OCI-LY3 (cell line): ENCODE measurements around the gene ZNRF2.

Experiments
- H2AFZ ChIP-seq: fragments of 200-600, 300-600 bp; shearing (Covaris generic); 2 replicates; pipeline ENCODE4 v1.6.0; 2014; ENCODE audit warnings: antibody characterized with exemption, low read depth, low read length
- H3K27ac ChIP-seq: fragments of 200-600, 300-600 bp; sonication (generic); 2 replicates; pipeline ENCODE4 v1.5.1; 2014; ENCODE audit warnings: mild to moderate bottlenecking, low read length, moderate library complexity, mixed read lengths
- H3K27me3 ChIP-seq: fragments of 200-600, 300-600 bp; sonication (generic); 2 replicates; pipeline ENCODE4 v1.6.1; 2014; ENCODE audit warnings: low read depth, low read length, mixed read lengths
- H3K36me3 ChIP-seq: fragments of 200-600, 300-600 bp; sonication (generic); replicated peaks from 2 replicates; pipeline ENCODE3; 2014; ENCODE audit warnings: low read depth, low read length, mixed read lengths
- H3K4me1 ChIP-seq: fragments of 300-600, 200-600 bp; sonication (generic); 2 replicates; pipeline ENCODE4 v1.6.1; 2014; ENCODE audit warnings: low read length, mixed read lengths
- H3K4me2 ChIP-seq: fragments of 200-600, 300-600 bp; sonication (generic); 2 replicates; pipeline ENCODE4 v1.6.1; 2014; ENCODE audit warnings: low read length, mixed read lengths
- H3K4me3 ChIP-seq: fragments of 300-600, 200-600 bp; sonication (generic); 2 replicates; pipeline ENCODE4 v1.5.1; 2014; ENCODE audit warnings: antibody characterized with exemption, mild to moderate bottlenecking, low read length, moderate library complexity
- H3K79me2 ChIP-seq: fragments of 300-600, 200-600 bp; shearing (Covaris generic); 2 replicates; pipeline ENCODE4 v1.6.1; 2014; ENCODE audit warnings: mild to moderate bottlenecking, low read length, mixed read lengths
- H3K9ac ChIP-seq: fragments of 300-600, 200-600 bp; shearing (Covaris generic); 2 replicates; pipeline ENCODE4 v1.6.0; 2014; ENCODE audit warnings: mild to moderate bottlenecking, low read length, moderate library complexity
- H3K9me3 ChIP-seq: fragments of 200-600, 300-600 bp; shearing (Covaris generic); 2 replicates; pipeline ENCODE4 v1.6.1; 2014; ENCODE audit warnings: low read length, mixed read lengths; ENCODE audit not compliant: insufficient read depth
- H4K20me1 ChIP-seq: fragments of 200-600, 300-600 bp; sonication (generic); 2 replicates; pipeline ENCODE4 v1.6.1; 2016; ENCODE audit warnings: low read length, mixed read lengths; ENCODE audit not compliant: insufficient read depth
- CTCF ChIP-seq: fragments of 200-600, 300-600 bp; sonication (generic); IDR thresholded peaks from 2 replicates; pipeline ENCODE4 v1.5.1; 2014; ENCODE audit warnings: antibody characterized with exemption, low read length, low read depth
- EZH2phosphoT487 ChIP-seq: fragments of 200-600 bp; shearing (Covaris generic); IDR thresholded peaks from 2 replicates; pipeline ENCODE4 v1.6.1; 2018; ENCODE audit warnings: antibody characterized with exemption, mixed run types, low read depth

Gene ZNRF2

DNA sequence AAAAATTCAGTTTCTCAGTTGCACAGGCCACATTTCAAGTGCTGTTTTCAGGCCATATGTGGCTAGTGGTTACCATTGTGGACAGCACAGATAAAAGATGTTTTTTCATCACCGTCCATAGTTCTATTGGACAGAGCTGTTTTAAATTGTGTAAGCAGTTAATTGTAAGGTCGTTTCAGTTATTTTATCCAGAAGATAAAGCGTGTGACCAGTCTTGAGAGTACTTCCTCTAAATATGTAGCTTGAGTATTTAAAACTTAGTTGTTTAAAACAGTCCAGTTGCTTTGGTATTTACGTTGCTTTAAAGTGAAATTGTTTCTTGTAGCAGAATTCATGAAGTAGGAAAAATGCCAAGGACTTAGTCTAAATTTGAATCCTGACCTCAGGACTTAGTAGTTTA is 66.9 kb downstream of the ZNRF2 start:
- no peaks in the 10 kb centered on the region for H3K9me3 ChIP-seq
- H3K4me1 ChIP-seq, result peaks cover 43% of the 10 kb centered on the region
- H3K36me3 ChIP-seq, result no peaks in the 10 kb centered on the region
- no peak overlapping the region for H3K27ac ChIP-seq
- TF ChIP-seq EZH2phosphoT487 (no peak), CTCF (no peak)
- no peaks in the 10 kb centered on the region for H3K27me3 ChIP-seq
- no peaks in the 10 kb centered on the region for H4K20me1 ChIP-seq
- no peak overlapping the region for H3K4me3 ChIP-seq
- no peak overlapping the region for H3K9ac ChIP-seq
- H3K4me2 ChIP-seq, result peak overlapping the region; percentile 19; the same call in 1 of the 2 replicates
- no peak overlapping the region for H2AFZ ChIP-seq
- peaks cover 43% of the 10 kb centered on the region for H3K79me2 ChIP-seq

GRCh38 chr7:30351724-30352123 is 67.3 kb downstream of the ZNRF2 start:
- Histone ChIP-seq H3K36me3 (no peaks in the 10 kb centered on the region), H3K9me3 (no peaks in the 10 kb centered on the region), H4K20me1 (no peaks in the 10 kb centered on the region), H3K9ac (no peak overlapping the region), H3K4me2 (peak overlapping the region; percentile 19; the same call in 1 of the 2 replicates), H3K4me1 (peaks cover 40% of the 10 kb centered on the region), H3K27ac (no peak overlapping the region), H2AFZ (no peak overlapping the region), H3K27me3 (no peaks in the 10 kb centered on the region), H3K4me3 (no peak overlapping the region), H3K79me2 (peaks cover 39% of the 10 kb centered on the region)
- TF ChIP-seq EZH2phosphoT487 (no peak), CTCF (no peak)

GRCh38 chr7:30352169-30352568 is 67.8 kb downstream of the ZNRF2 start:
- H3K79me2 ChIP-seq, result peaks cover 35% of the 10 kb centered on the region
- peak; percentile 52 for TF ChIP-seq CTCF
- TF ChIP-seq EZH2phosphoT487, result no peak
- H3K9me3 ChIP-seq, result no peaks in the 10 kb centered on the region

DNA sequence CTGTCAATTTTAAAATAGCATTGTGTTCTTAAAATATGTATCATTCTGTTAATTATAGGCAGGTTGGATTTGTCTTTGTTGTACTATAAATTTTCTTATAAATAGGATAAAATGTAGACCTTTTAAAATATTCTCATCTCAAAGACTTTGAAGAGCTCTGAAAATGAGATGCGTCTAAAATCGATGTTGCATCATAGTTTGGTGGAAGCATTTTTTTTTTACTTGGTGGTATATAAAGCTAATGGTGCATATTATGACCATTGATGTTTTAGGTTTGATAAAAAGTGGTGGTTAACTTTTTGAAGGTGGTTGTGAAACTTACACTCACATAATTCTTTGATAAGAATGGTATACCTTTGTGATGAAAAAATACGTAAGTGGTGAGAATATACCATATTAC is 69.1 kb downstream of the ZNRF2 start:
- Histone ChIP-seq H3K36me3 (no peaks in the 10 kb centered on the region), H3K27me3 (no peaks in the 10 kb centered on the region), H3K4me2 (no peak overlapping the region), H2AFZ (no peak overlapping the region), H4K20me1 (no peaks in the 10 kb centered on the region), H3K4me1 (peaks cover 35% of the 10 kb centered on the region), H3K9me3 (no peaks in the 10 kb centered on the region), H3K4me3 (no peak overlapping the region), H3K9ac (no peak overlapping the region), H3K27ac (no peak overlapping the region), H3K79me2 (peaks cover 29% of the 10 kb centered on the region)
- TF ChIP-seq EZH2phosphoT487 (no peak), CTCF (no peak)

More at GRCh38 chr7:30352169-30352568, 67.8 kb downstream of the ZNRF2 start:
- H3K4me1 ChIP-seq, result peaks cover 35% of the 10 kb centered on the region
- H3K4me2 ChIP-seq, result peak overlapping the region; percentile 19; the same call in 1 of the 2 replicates
- H3K4me3 ChIP-seq, result no peak overlapping the region
- no peak overlapping the region for H3K9ac ChIP-seq
- no peak overlapping the region for H3K27ac ChIP-seq
- no peak overlapping the region for H2AFZ ChIP-seq
- H3K36me3 ChIP-seq, result no peaks in the 10 kb centered on the region
- no peaks in the 10 kb centered on the region for H4K20me1 ChIP-seq
- no peaks in the 10 kb centered on the region for H3K27me3 ChIP-seq
